Muscle of back (tissue), 11 donors: ENCODE data around the gene RAB11FIP3. TPM values are rescaled to one million over a fixed set of nuclear protein-coding genes. Genes with fewer than 3 reads are reported as not detected.

ENCODE experiments used
- DNase-seq, 3 donors: peaks; one replicate each; pipeline versions ENCODE4 v3.0.0 to v3.0.0-alpha.2; 2013
- polyA plus RNA-seq, 10 donors: library from polyadenylated mRNA; unstranded; fragments of 120-200 nt; gene quantifications; one replicate each; pipeline ENCODE4 v1.2.1, GENCODE V29; 2013; ENCODE audit not compliant: insufficient read length in 10 of 10

RAB11FIP3 gene
- polyA plus RNA-seq, 10 donors = 20.3 to 33.9 (median 28.5) TPM

DNA sequence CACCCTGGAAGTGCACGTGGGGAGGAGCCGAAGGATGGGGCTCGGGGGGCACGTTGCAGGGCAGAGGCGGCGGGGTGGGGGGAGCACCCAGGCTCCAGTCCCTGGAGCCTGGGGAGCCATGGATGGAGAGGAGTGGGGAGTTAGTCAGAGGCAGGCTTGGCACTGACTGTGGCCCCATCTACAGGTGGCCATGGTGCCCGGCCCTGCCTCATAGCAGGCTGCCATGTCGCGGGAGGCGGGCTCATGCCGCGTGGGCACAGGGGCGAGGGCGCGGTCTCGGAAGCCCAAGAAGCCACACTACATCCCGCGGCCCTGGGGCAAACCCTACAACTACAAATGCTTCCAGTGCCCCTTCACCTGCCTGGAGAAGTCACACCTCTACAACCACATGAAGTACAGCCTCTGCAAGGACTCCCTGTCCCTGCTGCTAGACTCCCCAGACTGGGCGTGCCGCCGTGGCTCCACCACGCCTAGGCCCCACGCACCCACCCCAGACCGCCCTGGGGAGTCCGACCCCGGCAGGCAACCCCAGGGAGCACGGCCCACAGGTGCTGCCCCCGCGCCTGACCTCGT lies 137.7 kb downstream of the RAB11FIP3 start:
- no peak for DNase-seq

GRCh38 chr16:564690-565418 lies 139.4 kb downstream of the RAB11FIP3 start:
- no peak for DNase-seq

GRCh38 chr16:565419-566330 lies 140.2 kb downstream of the RAB11FIP3 start:
- no peak for DNase-seq

DNA sequence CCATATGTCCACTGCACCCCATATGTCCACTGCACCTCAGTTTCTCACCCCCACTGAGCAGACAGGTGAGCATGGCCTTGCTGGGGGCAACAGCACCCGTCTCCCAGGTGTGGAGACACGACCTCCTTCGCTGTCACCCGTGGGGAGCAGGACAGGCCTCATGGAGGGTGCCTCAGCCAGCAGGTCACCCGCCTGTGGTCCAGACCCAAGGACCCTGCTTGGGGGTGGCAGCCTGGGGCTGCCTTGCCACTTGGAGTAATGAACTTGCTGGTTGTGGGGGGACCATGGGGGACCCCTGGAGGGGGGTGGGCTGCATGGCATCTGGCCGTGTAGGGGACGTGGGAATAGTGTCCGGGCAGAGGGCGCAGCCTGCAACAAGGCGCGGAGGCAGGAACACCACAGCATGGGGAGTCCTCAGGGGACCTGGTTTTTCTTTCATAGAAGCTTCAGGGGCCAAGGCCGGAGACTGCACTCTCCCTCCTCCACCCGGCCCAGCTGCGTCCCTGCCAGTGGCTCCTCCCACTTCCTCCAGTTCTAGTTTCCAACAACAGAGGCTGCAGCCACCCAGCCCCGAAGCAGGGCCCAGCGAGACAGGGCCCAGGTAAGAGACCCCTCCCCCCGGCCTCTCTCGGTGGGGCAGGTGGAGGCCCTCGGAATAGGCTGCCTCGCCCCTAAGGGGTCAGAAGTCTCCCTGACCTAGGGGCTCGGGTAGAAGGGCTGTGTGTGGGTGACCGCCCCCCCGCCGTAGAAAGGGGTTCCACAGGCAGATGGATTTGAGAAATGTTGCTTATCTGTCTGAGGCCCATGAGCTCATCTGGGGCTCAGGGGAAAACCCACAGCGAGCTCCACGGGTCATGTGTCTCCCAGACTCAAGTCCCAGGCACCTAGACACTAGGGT lies 141.3 kb downstream of the RAB11FIP3 start, which contains the start of gene NHLRC4:
Gene NHLRC4, plus strand, starts transcription at position 531 of the 898 bp plus-strand sequence. CDS start 1,043 bp downstream, outside the sequence.
- DNase-seq = peak; percentile 54 to 91 (median 75)

DNA sequence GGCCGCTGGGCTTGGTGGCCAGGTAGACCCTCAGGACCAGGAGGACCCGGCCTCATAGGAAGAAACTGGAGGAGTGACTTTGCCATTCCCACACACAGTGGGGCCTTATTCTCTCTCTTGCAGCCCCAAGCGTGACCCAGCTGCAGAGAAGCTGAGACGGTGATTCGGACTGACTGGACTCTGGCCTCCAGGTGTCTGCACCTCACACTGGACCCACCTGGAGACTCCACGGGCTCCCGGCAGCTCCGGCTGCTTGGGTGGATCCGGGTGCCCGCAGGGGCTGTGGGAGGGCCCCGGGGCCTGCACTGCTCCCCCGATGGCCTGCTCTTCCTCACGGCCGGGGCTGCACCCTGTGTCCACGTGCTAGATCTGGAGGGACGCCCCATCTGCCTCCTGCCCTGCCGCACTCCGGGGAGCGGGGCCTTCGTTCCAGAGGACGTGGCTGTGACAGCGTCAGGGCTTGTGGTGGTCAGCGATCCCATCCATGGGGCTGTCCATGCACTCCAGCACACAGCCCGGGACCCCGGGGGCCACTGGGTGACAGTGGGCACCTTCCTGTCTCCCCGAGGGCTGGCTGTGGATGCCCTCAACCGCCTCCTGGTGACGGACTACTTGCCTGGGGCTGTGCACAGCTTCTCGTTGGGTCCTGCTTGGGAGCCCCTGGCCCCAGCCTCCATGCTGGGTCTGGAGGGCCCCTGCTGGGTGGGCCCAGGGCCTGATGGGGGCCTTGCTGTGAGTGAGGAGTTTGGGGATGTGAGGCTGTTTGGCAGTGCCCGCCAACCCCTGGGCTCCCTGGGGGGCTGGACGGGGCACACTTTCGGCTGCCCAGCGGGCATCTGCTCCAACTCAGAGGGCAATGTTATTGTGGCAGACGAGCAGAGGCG lies 142.2 kb downstream of the RAB11FIP3 start:
- no peak for DNase-seq

DNA sequence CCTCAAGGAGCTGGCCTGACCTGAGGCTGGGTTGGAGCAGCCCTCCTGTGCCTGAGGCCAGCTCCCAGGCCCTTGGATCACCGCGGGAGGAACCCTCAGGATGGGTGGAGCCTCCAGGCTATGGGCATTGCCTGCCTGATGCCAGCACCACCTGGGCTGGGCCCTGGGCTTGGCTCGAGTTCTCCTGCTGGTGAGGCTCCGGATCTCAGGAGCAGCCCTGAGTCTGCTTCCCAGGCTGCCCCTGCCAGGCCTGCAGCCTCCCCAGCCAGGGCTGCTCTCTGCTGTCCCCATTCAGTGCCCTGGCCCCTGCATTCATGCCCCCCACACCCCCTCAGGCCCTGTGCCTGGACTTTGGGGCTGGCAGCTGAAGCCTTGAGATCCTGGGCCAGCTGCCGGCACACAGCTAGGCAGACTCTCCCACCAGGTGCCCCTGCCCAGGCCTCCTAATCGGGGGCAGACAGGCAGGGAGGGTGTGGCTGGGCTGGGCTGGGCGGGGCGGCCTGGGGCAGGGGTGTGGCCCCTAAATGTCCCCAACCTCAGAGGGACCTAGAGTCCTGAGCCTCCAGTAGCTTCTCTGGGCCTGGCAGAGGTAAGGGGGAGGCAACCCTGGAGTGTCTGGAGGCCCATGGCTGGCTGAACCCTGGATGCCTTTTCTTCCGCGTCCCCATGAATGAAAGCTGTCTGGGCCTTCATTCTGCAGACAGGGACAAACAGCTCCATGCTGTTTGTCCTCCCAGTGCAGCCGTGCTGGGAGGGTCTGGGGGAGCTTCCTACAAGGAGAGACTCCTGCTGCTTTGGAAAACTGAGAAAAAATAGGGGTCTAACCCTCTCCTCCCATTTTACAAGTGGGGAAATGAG lies 143.2 kb downstream of the RAB11FIP3 start:
- DNase-seq = no peak

- peak; percentile 38 to 92 (median 67) for DNase-seq
Observed at GRCh38 chr16:569445-570254, 144.2 kb downstream of the RAB11FIP3 start, which contains the start of gene PIGQ. Gene PIGQ, plus strand, starts transcription at chr16:569968. Its CDS starts 4,107 bp downstream, at chr16:574075.

Other genes starting within 250 kb of the RAB11FIP3 start
- over 10,000 TPM in 1 of 10 donors, 1,000 to 10,000 TPM in 8, 100 to 1,000 TPM in 1; 989 to 14,859 (median 2,589) TPM for gene HBA1, start 249.0 kb upstream of the RAB11FIP3 start, polyA plus RNA-seq
- 1 to 10 TPM in 7 of 10 donors, under 1 TPM in 2, not detected in 1; 0.61 to 7.0 (median 1.8) TPM for gene HBQ1, start 245.2 kb upstream of the RAB11FIP3 start, polyA plus RNA-seq
- gene LUC7L, start 196.2 kb upstream of the RAB11FIP3 start, polyA plus RNA-seq = 10 to 100 TPM; 51.7 to 94.1 (median 67.2) TPM
- gene FAM234A, start 190.8 kb upstream of the RAB11FIP3 start, polyA plus RNA-seq = 10 to 100 TPM; 30.2 to 44.4 (median 37.7) TPM
- gene RGS11, start 149.7 kb upstream of the RAB11FIP3 start, polyA plus RNA-seq = 1 to 10 TPM in 7 of 10 donors, under 1 TPM in 3; 0.64 to 2.7 (median 1.8) TPM
- gene ARHGDIG, start 145.1 kb upstream of the RAB11FIP3 start, polyA plus RNA-seq = 1 to 10 TPM in 7 of 10 donors, under 1 TPM in 3; 0.40 to 1.7 (median 1.2) TPM
- gene PDIA2, start 142.5 kb upstream of the RAB11FIP3 start, polyA plus RNA-seq = 1 to 10 TPM in 2 of 10 donors, under 1 TPM in 8; 0.15 to 3.0 (median 0.51) TPM
- 10 to 100 TPM in 6 of 10 donors, 1 to 10 TPM in 4; 8.6 to 15.7 (median 11.5) TPM for gene AXIN1, start 72.9 kb upstream of the RAB11FIP3 start, polyA plus RNA-seq
- 10 to 100 TPM; 31.8 to 49.2 (median 35.6) TPM for gene MRPL28, start 55.1 kb upstream of the RAB11FIP3 start, polyA plus RNA-seq
- gene PGAP6, start 43.7 kb upstream of the RAB11FIP3 start, polyA plus RNA-seq = 10 to 100 TPM; 22.0 to 30.2 (median 24.0) TPM
- 100 to 1,000 TPM in 1 of 10 donors, 10 to 100 TPM in 9; 63.6 to 121 (median 73.5) TPM for gene NME4, start 28.4 kb upstream of the RAB11FIP3 start, polyA plus RNA-seq
- gene DECR2, start 23.8 kb upstream of the RAB11FIP3 start, polyA plus RNA-seq = 10 to 100 TPM in 6 of 10 donors, 1 to 10 TPM in 4; 6.2 to 17.1 (median 10.6) TPM
- 10 to 100 TPM; 14.3 to 30.0 (median 24.0) TPM for gene CAPN15, start 102.1 kb downstream of the RAB11FIP3 start, polyA plus RNA-seq
- gene PRR35, start 134.7 kb downstream of the RAB11FIP3 start, polyA plus RNA-seq = under 1 TPM in 5 of 10 donors, not detected in 5; 0.09 to 0.25 (median 0.12) TPM
- 1 to 10 TPM in 5 of 10 donors, under 1 TPM in 5; 0.77 to 1.5 (median 0.98) TPM for gene NHLRC4, start 141.4 kb downstream of the RAB11FIP3 start, polyA plus RNA-seq
- 10 to 100 TPM; 12.5 to 25.3 (median 16.8) TPM for gene PIGQ, start 144.3 kb downstream of the RAB11FIP3 start, polyA plus RNA-seq
- gene RAB40C, start 164.4 kb downstream of the RAB11FIP3 start, polyA plus RNA-seq = 10 to 100 TPM in 8 of 10 donors, 1 to 10 TPM in 2; 8.9 to 15.7 (median 10.8) TPM
- gene WFIKKN1, start 205.3 kb downstream of the RAB11FIP3 start, polyA plus RNA-seq = under 1 TPM; 0.18 to 0.79 (median 0.40) TPM
- gene METTL26, start 210.7 kb downstream of the RAB11FIP3 start, polyA plus RNA-seq = 10 to 100 TPM; 28.0 to 61.3 (median 40.0) TPM
- 10 to 100 TPM in 4 of 10 donors, 1 to 10 TPM in 6; 8.0 to 12.5 (median 9.8) TPM for gene MCRIP2, start 216.2 kb downstream of the RAB11FIP3 start, polyA plus RNA-seq
- gene WDR90, start 223.7 kb downstream of the RAB11FIP3 start, polyA plus RNA-seq = 10 to 100 TPM; 10.7 to 26.2 (median 17.5) TPM
- 10 to 100 TPM; 34.3 to 74.1 (median 54.4) TPM for gene RHOT2, start 242.5 kb downstream of the RAB11FIP3 start, polyA plus RNA-seq